Measurements from ENCODE around the gene SPTA1. TPM values are rescaled to one million over a fixed set of nuclear protein-coding genes. Genes with fewer than 3 reads are reported as not detected.
A peak's percentile ranks its signal among the peaks of the same experiment; 100 is the strongest.

The SPTA1 gene
- total RNA-seq, 2 experiments from 2014 or later = 0.44 TPM; not detected in 1

DNA sequence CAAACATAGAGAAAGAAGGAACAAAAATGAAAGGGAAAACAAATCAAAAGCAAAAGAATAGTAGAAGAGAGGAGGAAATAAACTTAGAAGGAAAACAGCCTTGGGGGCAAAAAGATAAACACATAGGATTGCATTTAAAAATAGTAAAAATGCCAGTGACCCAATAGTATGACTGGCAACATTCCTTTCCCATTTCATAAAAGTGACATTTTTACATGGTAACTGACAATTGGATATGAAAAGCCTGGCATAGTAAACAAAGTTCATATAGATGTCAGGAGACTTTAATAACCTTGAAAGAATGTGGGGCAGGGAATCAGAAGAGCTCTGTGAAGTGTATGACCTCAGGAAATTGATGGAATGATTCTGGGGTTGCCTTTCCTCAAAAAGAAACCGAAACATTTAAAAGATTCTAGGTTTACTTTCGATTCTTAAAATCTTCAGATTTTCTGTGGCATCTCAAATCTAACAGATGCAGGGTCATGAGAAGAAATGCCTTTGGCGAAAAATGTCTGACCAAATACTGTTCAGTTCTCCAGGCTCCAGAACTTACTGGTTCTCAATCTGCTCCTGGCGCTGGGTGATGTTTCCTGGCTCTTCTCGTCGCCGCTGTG lies 33.7 kb downstream of the SPTA1 start:
- ChIA-PET CTCF (ENCODE audit: unreplicated experiment) (no interaction called here), POLR2A (no interaction called here)
- Histone ChIP-seq H3K36me3 (ENCODE audit: insufficient read depth, low read length) (no peaks in the 10 kb centered on the region), H3K79me2 (ENCODE audit: insufficient read depth, low read depth, low read length) (no peaks in the 10 kb centered on the region), H3K4me2 (ENCODE audit: low read length) (peak overlapping the region; percentile 43), H3K4me1 (ENCODE audit: insufficient read depth, low read length, poor library complexity, severe bottlenecking) (peaks cover 28% of the 10 kb centered on the region), H3K27ac (ENCODE audit: low read depth, low read length, poor library complexity, severe bottlenecking) (no peak overlapping the region), H3K4me3 (ENCODE audit: low read depth, low read length, poor library complexity, severe bottlenecking) (no peak overlapping the region), H2AFZ (ENCODE audit: low read length) (peak overlapping the region; percentile 32; the same call in 1 of the 2 replicates), H3K9me3 (ENCODE audit: low read length) (no peaks in the 10 kb centered on the region), H3K9me2 (ENCODE audit: insufficient read depth, low read length) (no peaks in the 10 kb centered on the region), H4K20me1 (ENCODE audit: insufficient read depth, low read length) (no peaks in the 10 kb centered on the region)
- no peak for DNase-seq (ENCODE audit: low spot score)
- intact Hi-C loops (cut with micrococcal nuclease; ENCODE audit: unreplicated experiment) = loop anchor here (5.0 kb wide), 2 partner anchors 146 to 419 kb away; no protein-coding TSS in a partner anchor
- TF ChIP-seq EZH2phosphoT487 (IDR thresholded peaks at IDR 0.05; ENCODE audit: borderline replicate concordance, low read depth, low read length) (no peak), CTCF (conservative IDR thresholded peaks at IDR 0.05; ENCODE audit: low read length) (no peak)
- no TSS peak for BruUV-seq (replicated peaks)

GRCh38 chr1:158649052-158649451 lies 37.5 kb downstream of the SPTA1 start:
- H3K4me2 ChIP-seq (ENCODE audit: low read length) = no peak overlapping the region
- H2AFZ ChIP-seq (ENCODE audit: low read length) = 0 out of 2 replicates have a peak overlapping the region, but pooled peaks have one; percentile 2
- no peak overlapping the region for H3K27ac ChIP-seq (ENCODE audit: low read depth, low read length, poor library complexity, severe bottlenecking)
- H3K36me3 ChIP-seq (ENCODE audit: insufficient read depth, low read length) = no peaks in the 10 kb centered on the region
- intact Hi-C loops (cut with micrococcal nuclease; ENCODE audit: unreplicated experiment) = no loop called here
- DNase-seq (ENCODE audit: low spot score) = peak; percentile 13
- BruUV-seq (replicated peaks) = no TSS peak
- H3K4me1 ChIP-seq (ENCODE audit: insufficient read depth, low read length, poor library complexity, severe bottlenecking) = peaks cover 19% of the 10 kb centered on the region
- no peak for TF ChIP-seq EZH2phosphoT487 (IDR thresholded peaks at IDR 0.05; ENCODE audit: borderline replicate concordance, low read depth, low read length)
- peak; percentile 65 for TF ChIP-seq CTCF (conservative IDR thresholded peaks at IDR 0.05; ENCODE audit: low read length)
- H3K4me3 ChIP-seq (ENCODE audit: low read depth, low read length, poor library complexity, severe bottlenecking) = no peak overlapping the region
- no peaks in the 10 kb centered on the region for H3K79me2 ChIP-seq (ENCODE audit: insufficient read depth, low read depth, low read length)
- H4K20me1 ChIP-seq (ENCODE audit: insufficient read depth, low read length) = no peaks in the 10 kb centered on the region
- no peaks in the 10 kb centered on the region for H3K9me2 ChIP-seq (ENCODE audit: insufficient read depth, low read length)
- ChIA-PET POLR2A (interaction anchor here (0.5 to 1.6 kb wide), 5 partner anchors 9 to 529 kb away, joined by 3 to 5 read pairs (median 3); no protein-coding TSS in a partner anchor), CTCF (ENCODE audit: unreplicated experiment) (no interaction called here)
- H3K9me3 ChIP-seq (ENCODE audit: low read length) = no peaks in the 10 kb centered on the region

- no peaks in the 10 kb centered on the region for H4K20me1 ChIP-seq (ENCODE audit: insufficient read depth, low read length)
- intact Hi-C loops (cut with micrococcal nuclease; ENCODE audit: unreplicated experiment) = no loop called here
- H3K9me3 ChIP-seq (ENCODE audit: low read length) = no peaks in the 10 kb centered on the region
- H3K4me3 ChIP-seq (ENCODE audit: low read depth, low read length, poor library complexity, severe bottlenecking) = no peak overlapping the region
- no peak overlapping the region for H2AFZ ChIP-seq (ENCODE audit: low read length)
- H3K36me3 ChIP-seq (ENCODE audit: insufficient read depth, low read length) = no peaks in the 10 kb centered on the region
- CTCF ChIA-PET (ENCODE audit: unreplicated experiment) = no interaction called here
- no peak for TF ChIP-seq EZH2phosphoT487 (IDR thresholded peaks at IDR 0.05; ENCODE audit: borderline replicate concordance, low read depth, low read length)
- TF ChIP-seq CTCF (conservative IDR thresholded peaks at IDR 0.05; ENCODE audit: low read length) = no peak
- H3K79me2 ChIP-seq (ENCODE audit: insufficient read depth, low read depth, low read length) = no peaks in the 10 kb centered on the region
- no peaks in the 10 kb centered on the region for H3K9me2 ChIP-seq (ENCODE audit: insufficient read depth, low read length)
- no peak for DNase-seq (ENCODE audit: low spot score)
- H3K27ac ChIP-seq (ENCODE audit: low read depth, low read length, poor library complexity, severe bottlenecking) = no peak overlapping the region
- BruUV-seq (replicated peaks) = no TSS peak
- H3K4me2 ChIP-seq (ENCODE audit: low read length) = no peak overlapping the region
- H3K4me1 ChIP-seq (ENCODE audit: insufficient read depth, low read length, poor library complexity, severe bottlenecking) = peaks cover 4% of the 10 kb centered on the region
- POLR2A ChIA-PET = interaction anchor here (0.7 kb wide), 1 partner anchor 31 kb away, joined by 3 read pairs; no protein-coding TSS in a partner anchor
These were observed 40.0 kb downstream of the SPTA1 start for GRCh38 chr1:158646465-158646864.

Measured in OCI-LY7 (cell line).